NK-92 (cell line): ENCODE data around the gene N4BP3.

Source experiments
- DNase-seq: peaks from one replicate; lab custom pipeline; 2025; ENCODE audit not compliant: unreplicated experiment; lab: John Stamatoyannopoulos, UW

N4BP3 gene

GRCh38 chr5:178147406-178147805 is 34.1 kb downstream of the N4BP3 start:
- DNase-seq: no peak

DNA sequence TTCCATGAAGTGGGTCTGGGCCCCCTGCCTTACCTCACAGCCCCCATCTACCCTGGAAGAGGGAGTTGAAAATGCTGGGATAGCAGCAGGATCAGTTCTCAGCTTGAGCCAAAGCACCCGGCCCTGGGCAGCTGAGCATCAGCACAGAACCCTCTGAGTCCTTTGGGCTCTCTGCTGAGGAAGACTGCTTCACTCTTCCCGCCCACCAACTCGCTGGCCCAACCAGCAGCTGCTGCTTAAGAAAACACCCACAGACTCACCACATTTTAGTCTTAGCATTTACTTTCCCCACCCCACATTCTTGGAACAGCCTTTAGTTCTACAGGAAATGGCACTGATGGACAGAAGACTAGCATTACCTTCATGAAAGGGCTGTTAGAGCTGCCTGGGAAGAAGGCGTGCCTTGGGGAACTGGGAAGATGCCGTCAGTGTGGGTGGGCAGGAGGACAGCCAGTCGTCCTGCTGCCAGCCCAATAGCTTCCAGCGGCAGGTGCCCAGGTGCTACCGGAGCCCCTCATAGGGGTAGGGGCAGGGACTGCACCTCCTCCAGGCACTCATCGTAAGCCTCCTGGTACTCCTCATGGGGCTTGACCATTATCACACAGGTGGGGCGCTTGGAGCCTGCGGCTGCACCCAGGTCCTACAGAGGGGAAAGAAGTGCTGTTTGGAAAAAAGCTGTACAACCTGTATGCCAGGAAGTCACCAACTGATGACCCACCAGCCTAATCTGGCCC is 36.0 kb downstream of the N4BP3 start:
- no peak for DNase-seq

DNA sequence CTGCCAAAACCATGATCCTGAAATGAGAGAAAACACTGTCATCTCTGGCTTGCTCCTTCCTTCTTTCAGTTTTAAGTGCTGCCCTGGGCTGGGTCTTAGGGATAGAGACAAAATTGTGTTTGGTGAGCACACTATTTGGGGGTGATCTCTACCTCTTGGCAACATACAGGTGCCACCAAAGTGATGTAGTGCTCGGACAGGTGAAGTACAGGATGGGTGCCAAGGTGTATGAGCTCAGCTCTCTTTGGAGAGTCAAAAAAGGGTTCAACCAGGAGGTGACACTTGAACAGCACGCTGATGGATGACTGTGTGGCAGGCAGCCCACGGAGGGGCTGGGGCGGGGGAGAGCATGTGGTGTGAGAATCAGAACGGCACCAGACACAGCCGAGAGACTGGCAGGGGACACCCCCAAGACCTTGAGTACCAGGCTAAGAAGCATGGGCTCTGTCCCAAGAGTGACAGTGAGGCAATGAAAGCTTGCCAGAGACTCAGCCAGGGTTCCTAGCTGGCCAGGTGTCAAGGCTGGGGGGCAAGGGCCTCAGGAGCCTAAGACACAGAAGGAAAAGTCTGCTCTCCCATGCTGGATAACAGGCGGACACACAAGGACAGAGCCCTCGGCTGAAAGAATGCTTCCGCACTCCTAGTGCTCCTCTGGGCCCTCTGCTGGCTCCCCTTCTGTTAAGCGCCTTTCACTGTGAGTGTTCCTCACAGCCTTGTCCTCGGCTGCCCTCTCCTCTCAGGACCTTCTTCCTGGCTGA is 37.8 kb downstream of the N4BP3 start:
- DNase-seq: no peak

DNA sequence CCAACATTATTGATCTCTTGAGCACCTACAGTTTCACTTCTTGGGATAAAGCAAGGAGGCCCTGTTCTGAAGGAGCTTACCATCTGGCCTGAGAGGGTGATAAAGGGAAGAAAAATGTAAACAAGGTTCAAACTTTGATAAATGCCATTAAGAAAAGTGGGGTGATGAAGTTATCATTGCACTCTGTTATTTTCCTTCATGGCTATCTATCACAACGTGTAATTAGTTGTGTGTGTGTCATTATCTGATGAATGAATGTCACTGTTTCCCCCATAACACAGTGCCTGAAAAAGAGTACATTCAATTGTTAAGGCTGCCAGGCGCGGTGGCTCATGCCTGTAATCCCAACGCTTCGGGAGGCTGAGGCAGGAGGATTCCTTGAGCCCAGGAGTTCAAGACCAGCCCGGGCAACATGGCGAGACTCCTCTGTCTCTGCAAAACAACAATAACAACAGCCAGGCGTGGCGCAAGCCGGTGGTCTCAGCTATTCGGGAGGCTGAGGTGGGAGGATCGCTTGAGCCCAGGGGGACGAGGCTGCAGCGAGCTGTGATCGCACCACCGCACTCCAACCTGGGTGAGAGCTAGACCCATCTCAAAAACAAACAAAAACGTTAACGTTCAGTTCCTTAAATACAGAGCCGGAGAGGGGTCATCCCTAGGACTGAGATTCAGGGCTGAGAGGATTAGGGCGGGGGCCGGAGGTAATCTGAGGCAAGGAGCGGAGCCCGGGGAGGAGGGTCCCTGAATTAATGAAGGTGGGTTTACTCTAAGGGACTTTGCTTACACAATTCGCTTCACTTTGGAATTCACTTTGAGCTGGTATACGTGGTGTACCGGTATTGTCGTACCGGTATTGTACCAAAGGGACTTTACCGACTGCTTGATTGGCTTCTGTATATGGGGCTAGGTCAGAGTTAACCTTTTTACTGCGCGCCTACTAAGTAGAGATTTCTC is 39.4 kb downstream of the N4BP3 start:
- no peak for DNase-seq

- DNase-seq: peak; percentile 53
Measured at GRCh38 chr5:178153530-178154340, 40.4 kb downstream of the N4BP3 start, which contains the start of gene NHP2. TSS of gene NHP2 (minus strand) at chr5:178153885. CDS start at chr5:178153817, 68 bp downstream.

GRCh38 chr5:178155065-178155464 is 41.7 kb downstream of the N4BP3 start:
- no peak for DNase-seq

GRCh38 chr5:178160176-178160575 is 46.8 kb downstream of the N4BP3 start:
- DNase-seq: no peak

GRCh38 chr5:178162481-178162880 is 49.1 kb downstream of the N4BP3 start:
- no peak for DNase-seq

DNA sequence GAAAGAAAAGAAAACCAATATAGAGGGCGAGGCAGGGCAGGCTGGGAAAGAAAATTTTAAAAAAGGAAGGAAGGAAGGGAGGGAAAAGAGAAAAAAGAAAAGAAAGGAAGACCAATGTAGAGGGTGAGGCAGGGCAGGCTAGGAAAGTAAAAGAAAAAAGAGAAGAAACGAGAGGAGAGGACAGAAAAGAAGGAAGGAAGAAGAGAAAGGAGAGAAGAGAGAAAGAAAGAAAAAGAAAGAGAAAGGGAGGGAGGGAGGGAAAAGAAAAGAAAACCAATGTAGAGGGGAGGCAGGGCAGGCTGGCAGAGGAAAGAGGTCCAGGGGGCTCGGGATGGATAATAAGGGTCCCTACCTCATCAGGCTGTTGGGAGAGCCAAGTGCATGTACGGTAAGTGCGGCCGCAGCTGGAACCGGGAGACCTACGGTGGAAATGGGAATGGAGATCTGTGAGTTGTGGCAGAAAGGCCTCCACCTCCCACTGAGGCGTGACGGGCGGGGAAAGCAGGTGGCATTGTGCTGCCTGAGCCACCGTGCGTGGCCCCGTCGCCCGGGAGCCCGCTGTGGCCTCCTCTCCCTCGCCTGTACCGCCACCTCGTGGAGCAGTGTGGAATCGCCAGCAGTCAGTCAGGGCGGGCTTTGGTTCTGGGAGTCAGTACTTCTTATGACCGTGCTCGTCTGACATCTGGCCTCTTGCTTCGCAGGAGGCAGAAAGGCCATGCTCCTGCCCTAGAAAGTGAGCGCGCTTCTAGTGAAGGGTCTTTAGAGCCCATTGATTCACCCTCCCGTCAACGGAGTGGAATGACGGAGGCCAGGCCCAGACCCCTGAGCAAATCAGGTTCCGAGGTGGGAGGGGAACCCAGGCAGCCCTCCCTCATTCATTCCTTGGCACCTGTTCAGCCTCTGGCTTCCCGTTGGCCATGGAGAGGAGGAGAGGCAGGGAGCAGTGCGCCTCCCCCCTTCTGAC is 50.7 kb downstream of the N4BP3 start:
- peak; percentile 56 for DNase-seq

GRCh38 chr5:178165581-178165980 is 52.2 kb downstream of the N4BP3 start:
- no peak for DNase-seq

DNA sequence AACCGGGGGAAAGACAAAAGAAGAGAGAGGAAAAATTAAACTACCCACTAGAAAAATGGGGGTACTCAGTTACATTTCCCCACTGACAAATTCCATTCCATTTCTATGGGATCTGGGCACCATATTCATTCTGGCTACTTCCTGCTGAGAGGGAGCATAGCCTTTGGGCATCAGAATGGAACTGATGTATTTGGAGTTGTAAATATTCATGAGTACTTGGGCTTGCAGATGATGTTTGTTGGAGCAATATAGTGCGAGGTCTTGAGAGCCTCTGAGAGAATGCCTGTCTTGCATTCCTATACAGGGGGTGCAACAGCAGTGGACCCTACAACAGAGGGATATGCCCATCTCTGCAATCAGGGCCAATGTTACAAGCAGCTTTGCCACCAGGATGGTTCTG is 57.1 kb downstream of the N4BP3 start:
- no peak for DNase-seq

DNA sequence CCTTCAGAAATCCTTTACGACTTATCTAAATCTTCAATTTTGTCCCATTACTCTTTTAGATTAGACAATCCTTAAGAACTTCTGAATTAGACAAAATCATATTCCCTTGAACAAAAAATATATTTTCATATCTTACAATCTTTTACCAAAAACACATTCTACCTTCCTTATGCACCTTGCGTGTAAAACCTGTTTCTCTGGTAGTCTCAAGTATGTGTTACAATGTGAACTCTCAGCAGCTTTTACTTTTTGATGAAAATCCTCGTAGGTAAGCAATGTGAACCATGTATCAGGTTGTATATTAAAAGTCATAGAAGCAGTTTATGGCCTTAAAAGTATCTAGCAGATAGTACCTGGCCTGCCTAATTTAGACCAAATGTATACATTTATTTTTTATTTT is 61.1 kb downstream of the N4BP3 start:
- DNase-seq: no peak
